Stimulated activated CD8-positive, alpha-beta memory T cell treated with anti-CD3 and anti-CD28 coated beads, Interleukin-4, amount 100 ng/mL, for 1 hour (primary cell): ENCODE measurements around the gene KLF9.

Experiments used
- DNase-seq, 2 donors: peaks; one replicate each; pipeline ENCODE4 v3.0.0-alpha.2; 2020; ENCODE audit warnings: low read depth in 2 of 2, low spot score in 1 of 2

KLF9 gene

DNA sequence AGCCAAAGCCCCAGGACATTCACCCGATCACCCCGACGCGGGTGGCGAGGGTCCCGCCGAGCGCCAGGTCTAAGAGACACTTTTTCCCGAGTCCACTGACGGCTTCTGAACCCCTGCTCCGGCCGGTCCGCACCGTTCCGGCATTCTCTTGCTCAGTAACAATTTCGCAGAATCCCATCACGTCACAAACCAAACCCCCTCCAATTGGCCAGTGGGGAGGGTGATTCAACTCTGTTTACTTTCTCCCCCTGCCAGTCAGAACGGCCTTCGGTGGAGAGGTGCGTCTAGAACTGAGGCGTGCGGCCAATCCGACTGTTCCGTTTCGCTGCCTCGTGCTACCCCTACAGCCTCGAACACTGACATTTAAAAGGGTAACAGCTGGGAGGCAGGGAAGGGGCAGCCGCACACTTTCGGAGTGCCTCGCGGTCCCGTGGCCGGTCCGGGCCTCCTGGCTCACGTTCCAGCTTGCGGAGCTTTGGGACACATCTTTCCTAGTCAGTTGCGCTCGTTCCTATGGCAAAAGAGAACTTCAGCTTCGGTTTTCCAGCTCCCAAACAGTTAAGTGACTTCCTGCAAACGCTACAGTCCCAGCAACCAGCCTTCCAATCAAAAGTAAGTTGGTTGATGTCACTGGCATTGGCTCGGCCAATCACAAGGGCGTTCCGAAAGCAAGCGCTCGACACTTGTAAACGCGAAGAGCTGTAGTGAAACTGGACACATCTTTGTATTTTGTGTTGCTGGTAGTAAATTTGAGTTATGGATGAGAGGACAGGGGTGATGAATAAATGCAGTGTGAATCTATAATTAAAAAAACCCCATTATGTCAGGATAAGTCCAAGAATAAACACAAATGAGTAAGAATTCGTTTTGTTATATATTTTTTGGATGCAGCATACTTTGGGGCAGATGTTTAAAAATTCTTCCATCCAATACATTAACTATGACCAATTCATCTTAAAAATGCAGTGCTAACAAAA is at the start of gene KLF9:
Gene KLF9, minus strand, starts transcription at position 859 of the 977 bp plus-strand sequence. CDS start 1,294 bp downstream, outside the sequence.
- DNase-seq, result peak; percentile 73 to 84

GRCh38 chr9:70463877-70464276 is 49.4 kb upstream of the KLF9 start:
- no peak for DNase-seq

DNA sequence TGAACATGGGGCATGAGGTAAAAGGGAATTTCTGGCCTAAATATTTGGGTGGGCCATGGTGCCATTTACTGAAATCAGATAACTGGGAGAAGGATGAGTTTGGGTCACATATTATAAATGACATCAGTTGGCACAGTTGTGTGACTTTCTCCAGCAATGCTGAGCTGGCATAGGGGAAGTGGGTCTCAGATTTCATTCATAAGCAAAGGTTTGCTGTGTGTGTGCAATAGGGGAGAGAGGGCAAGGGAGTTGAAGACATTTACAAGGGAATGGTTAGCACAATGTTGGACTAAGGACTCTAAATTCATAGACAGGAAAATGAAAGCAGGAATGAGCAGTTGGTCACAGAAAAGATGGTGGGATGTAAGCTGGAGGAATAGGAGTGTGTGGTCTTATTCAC is 47.8 kb upstream of the KLF9 start:
- DNase-seq, result no peak

DNA sequence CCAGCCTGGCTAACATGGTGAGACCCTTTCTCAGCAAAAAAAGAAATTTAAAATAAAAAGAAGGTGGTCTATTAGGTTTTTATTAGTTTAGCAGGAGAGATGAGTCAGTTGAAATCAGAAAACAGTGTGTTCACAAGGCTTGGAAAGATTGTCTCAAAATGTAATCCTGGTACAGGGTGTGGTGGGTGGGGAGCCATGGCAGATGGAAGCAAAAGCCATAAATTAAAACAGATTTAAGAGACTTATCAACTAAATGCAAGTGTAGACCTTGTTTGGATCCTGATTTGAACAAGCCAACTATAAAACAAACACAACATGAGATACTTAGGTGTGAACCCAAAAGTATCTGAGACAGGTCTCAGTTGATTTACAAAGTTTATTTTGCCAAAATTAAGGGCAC is 42.8 kb upstream of the KLF9 start:
- DNase-seq, result no peak

GRCh38 chr9:70455993-70456704 is 41.7 kb upstream of the KLF9 start:
- DNase-seq, result no peak

DNA sequence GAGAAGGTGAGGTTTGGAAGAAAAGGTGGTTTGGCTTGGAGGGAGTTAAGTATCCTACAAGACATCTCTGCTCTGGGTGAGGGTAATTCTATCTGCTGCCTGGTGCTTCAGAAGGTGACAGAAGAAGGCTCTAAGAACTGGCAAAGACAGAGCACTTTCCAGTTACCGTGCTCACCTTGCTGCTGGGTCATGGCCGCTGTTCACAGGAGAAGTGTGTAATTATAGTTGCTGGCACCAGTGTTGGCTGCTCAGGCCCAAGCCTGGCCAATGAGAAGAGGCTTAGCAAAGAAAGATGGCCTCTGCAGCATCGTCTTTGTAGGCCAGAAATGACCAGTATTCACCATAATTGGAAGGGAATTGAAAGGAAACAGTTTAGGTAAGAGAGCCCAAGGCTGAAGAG is 37.9 kb upstream of the KLF9 start:
- no peak for DNase-seq

DNA sequence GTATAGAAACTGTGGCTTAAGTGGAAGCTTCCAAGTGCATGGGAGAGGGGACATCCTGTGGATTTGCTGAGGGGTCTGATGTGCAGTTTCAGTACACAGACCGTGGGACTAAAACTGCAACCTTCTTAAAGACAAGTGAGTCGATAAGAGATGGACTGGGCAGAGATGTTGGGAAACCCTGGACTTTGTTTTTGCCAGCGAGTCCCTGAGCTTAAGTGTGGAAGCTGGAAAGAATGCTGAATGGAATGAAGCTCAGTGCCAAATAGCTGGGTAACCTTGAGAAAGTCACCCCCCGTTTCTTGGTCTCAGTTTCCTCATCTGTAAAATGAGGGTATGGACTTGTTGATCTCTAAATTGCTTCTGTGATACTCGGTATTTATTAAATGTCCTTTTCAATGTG is 37.3 kb upstream of the KLF9 start:
- no peak for DNase-seq

DNA sequence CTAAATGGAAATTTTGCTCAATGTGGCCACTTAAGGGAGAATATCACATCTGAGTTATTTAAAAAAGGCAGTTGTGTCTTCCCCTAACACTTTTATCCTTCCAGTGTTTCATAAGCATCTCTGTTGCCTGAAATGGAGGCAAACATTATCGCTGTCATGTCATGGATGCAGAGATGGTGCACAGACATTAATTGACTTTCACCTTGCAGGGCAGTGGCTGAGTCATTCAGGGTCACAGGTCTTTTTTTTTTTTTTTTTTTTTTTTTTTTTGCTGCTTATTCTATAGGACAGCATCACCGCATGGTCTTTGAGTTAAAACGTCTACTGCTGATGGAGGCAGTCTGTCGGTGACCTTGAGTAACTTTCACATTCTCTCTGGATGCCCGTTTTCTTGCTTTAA is 36.3 kb upstream of the KLF9 start:
- DNase-seq, result no peak

- no peak for DNase-seq
Observed at GRCh38 chr9:70449461-70449860, 35.0 kb upstream of the KLF9 start.

DNA sequence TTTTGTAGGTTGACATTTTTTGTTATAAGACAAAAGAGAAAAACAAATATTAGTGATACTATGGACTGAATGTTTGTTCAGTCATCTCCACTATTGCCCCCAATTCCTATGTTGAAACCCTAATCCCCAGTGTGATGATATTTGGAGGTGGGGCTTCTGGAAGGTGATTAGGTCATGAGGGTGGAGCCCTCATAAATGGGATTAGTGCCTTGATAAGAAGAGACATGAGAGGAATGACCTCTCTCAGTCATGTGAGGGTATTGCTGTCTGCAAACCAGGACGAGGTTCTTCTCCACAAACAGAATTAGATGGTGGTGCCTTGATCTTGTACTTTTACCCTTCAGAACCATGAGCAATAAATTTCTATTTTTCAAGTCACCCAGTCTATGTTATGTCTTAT is 34.5 kb upstream of the KLF9 start:
- no peak for DNase-seq

DNA sequence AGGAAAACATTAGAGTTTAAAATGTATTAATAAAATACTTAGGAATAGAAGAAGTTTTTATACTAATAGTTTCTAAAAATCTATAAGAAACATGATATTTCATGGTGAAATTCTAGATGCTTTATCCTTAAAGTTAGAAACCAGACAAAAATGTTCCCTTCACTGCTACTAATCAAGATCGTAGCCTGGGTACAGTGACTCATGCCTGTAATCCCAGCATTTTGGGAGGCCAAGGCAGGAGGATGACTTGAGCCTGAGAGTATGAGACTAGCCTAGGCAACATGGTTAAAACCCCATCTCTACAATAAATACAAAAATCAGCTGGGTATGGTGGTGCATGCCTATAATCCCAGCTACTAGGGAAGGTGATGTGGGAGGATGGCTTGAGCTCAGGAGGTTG is 30.4 kb upstream of the KLF9 start:
- no peak for DNase-seq

DNA sequence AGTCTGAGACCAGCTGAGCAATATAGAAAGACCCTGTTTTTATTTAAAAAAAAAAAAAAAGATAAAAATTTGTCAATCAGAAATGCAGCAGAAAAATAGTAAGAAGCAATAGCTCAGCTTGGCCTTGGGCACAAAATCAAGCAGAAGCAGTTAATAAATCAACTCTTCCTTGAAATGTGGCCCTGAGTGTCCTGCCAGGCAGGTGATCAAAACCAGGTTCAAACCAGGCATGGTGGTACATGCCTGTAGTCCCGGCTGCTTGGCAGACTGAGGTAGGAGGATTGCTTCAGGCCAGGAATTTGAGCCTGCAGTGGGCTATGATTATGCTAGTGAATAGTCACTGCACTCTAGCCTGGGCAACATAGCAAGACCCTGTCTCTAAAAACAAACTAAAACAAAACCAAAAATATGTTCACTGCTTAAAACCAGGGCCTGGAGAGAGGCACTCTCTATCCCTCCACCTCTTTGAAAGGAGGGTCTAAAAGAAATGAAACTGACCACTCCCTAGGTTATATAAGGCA is 27.9 kb upstream of the KLF9 start:
- DNase-seq, result no peak

- no peak for DNase-seq
Observed at GRCh38 chr9:70441622-70442021, 27.2 kb upstream of the KLF9 start.

GRCh38 chr9:70439991-70440706 is 25.7 kb upstream of the KLF9 start:
- no peak for DNase-seq

GRCh38 chr9:70438341-70438928 is 24.0 kb upstream of the KLF9 start:
- DNase-seq, result no peak

DNA sequence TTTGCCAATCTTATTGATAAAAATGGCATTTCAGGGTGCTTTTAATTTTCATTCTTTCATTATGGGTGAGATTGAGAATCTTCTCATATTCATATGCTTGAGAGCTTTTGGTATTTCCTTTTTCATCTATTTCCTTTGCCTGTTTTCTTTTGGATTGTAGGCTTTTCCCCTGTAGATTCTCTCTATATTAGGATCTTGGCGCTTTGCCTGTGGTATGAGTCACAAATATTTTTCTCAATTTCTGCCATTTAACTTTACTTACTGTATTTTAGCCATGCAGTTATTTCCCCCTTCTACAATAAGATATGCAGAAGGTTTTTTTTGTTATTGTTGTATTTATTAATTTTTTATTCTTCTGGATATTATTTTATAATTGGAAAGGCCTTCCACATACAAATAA is 21.5 kb upstream of the KLF9 start:
- DNase-seq, result no peak

- no peak for DNase-seq
Observed at GRCh38 chr9:70429899-70430298, 15.4 kb upstream of the KLF9 start.

DNA sequence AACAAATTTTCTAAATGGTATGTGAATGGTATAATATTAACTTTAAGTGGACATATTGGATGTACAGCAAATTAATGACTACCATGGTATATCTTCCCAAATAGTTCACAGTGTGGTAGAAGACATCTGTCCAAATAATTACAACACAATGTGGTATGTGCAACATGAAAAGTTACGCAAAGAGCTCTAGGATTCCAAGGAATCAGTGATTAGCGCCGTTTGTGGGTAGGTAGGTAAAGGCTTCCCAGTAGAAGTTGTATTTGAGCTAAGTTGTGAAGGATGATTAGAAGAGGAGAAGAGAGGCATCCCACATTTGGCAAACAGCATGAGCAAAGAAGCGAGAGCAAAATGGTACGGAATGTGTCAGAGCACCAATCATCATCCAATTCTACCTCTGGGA is 14.3 kb upstream of the KLF9 start:
- DNase-seq, result no peak

DNA sequence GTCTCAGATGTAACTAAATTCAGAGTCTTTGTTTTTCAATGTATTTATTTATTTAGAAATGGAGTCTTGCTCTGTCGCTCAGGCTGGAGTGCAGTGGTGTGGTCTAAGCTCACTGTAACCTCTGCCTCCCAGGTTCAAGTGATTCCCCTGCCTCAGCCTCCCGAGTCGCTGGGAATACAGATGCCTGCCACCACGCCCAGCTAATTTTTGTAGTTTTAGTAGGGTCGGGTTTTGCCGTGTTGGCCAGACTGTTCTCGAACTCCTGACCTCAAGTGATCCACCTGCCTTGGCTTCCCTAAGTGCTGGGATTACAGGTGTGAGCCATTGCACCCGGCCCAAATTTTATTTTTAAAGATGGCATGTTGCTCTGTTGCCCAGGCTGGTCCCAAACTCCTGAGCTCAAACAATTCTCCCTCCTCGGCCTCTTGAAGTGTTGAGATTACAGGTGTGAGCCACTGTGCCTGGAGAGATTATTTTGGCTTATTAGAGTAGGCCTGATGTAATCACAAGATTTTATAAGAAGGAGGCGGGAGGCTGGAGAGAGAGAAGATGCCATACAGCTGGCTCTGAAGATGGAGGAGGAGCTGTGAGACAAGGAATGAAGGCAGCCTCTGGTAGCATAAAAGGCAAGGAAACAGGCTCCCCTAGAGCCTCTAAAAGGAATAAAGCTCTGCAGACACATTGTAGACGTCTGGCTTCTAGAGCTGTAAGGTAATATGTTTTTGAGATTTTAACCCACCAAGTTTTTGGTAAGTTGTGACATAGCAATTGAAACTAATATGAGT is 12.9 kb upstream of the KLF9 start:
- no peak for DNase-seq

- DNase-seq, result no peak
Observed at GRCh38 chr9:70425192-70425591, 10.7 kb upstream of the KLF9 start.
